GM18861 (cell line): ENCODE measurements around the gene KRT2.

Source experiments
- ATAC-seq: cut with Tn5 transposase; IDR thresholded peaks from one replicate; pipeline ENCODE4 v1.9.1; 2021; ENCODE audit not compliant: unreplicated experiment

KRT2 gene

DNA sequence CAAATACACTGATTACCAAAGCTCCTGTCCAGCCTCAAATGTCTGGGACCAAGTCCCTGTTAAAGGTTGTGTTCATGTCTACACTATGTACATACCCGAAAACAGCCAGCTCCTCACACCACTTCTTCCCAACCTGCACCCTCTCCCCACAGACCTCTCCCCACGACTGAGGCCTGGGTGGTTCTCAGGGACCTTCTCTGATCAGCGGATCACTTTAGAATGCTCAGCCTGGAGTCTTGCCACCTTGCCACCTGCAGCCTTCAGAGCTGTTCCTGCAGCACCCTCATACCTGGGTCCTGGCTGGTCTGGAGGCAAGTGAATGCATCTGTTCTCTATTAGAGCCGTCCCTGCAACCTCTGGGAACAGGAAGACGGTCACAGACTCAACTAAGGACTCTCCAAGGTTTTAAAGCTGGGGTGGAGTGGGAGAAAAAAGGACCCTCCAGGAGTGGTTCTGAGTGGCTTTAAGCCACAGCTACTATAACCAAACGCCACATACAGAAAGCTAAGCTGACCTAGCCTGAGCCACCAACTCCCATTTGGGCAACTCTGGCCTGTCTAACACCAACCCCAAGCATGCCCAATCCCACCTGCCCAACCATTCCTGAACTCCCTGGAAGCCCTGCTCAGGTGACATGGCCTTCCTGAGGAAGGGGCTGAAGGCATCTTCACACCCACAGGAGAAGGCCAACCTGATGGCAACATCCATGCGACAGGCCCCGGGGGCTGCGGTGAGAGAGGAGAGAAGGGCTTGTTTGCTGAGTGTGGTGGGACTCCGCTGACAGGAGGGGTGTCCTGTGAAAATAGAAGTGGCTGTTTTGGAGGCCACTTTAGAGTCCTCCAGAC, 8.6 kb downstream of the KRT2 start:
- no peak for ATAC-seq

DNA sequence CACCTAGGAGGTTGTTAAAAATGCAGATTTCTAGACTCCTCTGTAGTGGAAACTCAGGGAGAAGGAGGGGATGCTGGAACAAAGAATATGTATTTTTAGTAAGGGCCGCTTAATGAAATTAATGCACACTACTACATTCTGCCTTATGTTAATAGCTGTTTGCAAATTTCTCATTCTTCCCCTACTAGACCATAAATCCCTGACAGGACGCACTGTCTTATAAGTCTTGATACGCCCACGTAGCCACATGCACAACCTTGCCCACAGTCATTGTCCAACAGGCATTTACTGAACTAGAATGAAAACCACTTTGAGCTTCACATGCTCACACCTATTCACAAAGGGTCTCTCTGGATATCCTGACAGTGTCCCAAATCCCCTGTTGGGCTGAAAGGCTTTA, 10.5 kb downstream of the KRT2 start:
- no peak for ATAC-seq

DNA sequence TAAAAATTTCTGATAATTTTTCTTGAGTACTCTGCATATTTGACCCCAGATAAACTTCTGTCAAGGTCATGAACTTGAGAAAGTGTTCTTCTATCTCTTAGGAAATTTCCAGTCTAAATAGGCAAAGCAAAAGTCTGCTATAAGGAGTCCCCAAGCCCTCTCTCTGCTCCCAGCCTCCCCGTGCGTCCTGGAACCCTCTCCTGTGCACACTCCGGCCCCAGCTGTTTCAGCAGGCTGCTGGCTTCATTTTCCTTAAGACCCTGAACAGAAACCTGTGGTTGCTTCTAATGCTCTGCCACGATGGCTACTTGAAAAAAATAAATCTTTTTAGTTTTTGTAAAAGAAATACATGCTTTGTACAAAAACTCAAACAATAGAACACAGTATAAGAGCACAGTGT, 14.7 kb downstream of the KRT2 start:
- no peak for ATAC-seq

DNA sequence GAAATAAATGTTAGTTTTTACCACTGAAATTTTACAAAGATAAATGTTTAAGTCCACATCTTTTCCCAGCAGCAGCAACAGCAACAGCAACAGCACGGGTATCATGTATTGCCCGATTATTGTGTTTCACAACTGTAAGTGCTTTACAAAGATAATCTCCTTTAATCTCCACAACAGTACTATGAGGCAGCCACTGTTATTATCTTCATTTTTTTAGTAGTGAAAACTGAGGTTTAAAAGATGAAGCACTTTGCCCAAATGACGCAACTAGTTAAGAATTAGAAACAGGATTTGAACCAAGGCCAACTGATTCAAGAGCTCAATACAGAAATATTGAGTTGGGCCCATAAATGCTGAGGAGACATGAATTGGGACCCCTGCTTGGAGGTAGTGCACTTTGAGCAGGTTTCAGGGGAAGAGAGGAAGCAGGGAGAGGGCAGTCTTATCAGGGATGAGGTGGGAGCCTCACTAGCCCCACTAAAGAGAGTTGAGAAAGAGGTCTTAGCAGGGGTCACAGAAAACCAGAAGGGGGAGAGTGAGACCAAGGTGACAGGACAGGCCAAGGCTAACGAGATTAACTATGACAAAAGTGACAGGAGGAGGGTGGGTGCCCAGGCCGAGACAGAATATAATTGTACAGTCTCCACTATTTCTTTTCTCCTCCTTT, 15.3 kb downstream of the KRT2 start:
- ATAC-seq = no peak

DNA sequence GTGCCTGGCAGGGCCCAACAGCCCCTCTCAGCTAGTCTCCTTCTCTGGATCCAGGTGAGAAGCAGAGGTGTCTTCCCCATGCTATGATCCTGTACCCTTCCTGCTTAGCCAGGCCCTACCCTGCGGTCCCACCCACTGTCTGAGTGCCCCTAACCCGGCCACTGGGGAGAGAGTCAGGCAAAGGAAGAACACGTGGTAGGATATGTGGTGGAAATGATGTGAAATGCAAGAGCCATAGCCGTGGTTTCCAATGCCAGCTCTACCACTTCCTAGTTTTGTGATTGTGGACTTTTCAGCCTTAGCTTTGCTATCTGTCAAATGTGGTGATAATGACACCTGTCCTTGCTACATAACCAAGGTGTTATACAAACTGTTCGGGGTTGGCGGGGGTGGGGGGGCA, 15.8 kb downstream of the KRT2 start:
- ATAC-seq = no peak

DNA sequence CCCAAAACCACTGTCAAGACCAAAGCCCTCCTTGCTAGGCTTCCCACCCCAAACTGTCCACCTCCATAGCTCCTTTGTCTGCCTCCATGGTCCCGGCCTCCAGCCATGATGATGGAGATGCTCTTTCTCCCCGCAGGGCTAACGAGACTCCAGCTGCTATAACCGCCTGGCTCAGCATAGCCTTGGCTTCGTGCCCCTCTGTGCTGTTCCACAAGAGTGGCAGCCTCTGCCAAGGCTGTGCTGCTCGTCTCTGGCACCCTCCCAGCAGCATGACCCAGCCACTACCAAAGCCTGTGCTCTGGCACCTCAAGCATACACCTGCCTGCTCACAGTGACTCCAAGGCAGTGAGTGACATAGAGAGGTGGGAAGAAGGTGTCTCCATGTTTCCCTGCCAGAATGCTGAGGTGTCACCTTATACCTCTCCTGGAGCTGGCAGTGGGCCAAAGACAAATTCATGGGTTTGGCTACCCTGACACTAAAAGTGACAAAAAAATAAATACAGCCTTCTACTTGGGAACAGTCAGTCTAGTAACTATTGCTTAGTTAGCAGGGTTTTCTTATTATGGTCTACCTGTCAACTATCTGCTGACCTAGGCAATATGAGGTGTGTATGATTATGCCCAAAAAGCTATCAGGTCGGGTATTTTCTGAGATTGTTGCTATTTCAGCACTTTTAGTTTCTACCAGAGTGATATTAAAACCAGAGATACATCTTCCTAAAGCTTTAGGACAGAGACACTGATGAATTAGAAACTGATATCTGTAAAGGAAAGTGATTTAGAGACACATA, 17.6 kb downstream of the KRT2 start:
- no peak for ATAC-seq

DNA sequence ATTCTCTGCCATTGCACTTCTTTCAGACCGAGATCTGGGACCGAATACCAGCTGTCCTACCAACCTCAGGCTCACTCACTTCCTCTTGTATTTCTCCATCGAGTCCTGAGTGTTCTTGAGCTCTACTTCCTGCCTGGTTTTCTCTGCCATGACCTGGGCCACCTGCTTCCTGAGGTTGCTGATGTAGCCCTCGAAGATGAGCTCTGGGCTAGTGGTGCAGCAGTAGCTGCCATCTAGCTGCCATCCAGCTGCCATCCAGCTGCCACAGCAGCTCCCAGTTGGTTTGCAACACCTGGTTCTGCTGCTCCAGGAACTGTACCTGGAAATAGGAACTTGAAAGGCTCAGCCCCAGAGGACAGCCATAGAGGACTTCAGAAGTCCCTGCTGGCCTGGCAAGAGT, 18.6 kb downstream of the KRT2 start:
- no peak for ATAC-seq

DNA sequence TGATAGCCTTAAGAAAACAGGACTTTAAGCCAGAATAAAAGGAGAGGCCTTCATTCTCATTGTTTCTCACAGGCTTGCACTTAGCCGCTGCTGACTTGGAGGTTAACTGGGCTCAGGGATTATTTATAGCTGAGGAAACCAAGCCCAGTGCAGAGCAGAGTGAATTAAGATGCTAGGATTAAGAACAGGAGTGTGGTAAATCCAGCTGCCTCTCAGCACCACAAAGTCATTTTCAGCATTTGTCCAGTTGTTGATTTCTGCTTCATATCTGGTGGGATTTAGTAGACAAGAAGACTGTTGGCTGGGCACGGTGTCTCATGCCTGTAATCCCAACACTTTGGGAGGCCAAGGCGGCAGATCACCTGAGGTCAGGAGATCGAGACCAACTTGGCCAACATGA, 19.4 kb downstream of the KRT2 start:
- ATAC-seq = no peak

DNA sequence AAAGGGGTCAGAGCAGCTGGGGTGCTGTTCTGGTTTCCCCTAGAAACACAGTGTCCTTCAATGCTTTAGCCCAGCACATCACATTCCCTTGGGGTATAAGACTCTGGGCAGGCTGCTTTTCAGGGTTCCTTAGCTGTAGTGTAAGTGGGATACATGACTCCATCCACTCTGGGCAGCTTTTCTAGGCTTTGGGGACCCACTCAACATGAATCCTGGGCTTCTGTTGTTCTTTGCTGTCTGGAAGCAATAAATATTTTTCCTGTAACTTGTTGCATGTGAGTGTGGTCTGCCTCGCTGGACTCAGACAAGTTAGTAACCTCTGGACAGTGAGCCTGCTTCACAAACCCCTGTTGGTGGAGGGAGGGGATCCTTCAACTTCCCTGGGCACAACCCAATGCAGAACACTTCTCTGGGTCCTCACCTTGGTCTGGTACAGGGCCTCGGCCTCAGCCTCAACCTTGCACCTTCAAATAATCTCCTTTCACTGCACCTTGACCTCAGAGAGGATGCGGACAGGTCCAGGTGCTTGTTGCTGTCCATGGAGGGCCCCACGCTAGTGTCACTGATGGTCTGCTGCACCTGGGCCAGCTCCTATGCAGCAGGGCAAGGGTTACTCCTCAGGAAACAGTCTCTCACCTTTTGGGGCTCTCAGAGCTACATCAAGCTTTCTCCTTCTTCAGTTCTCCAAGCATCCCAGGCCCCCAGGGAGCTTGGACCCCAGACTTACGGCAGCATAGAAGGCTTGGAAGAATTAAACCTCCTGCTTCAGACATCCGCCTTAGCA, 20.1 kb downstream of the KRT2 start:
- ATAC-seq = no peak

DNA sequence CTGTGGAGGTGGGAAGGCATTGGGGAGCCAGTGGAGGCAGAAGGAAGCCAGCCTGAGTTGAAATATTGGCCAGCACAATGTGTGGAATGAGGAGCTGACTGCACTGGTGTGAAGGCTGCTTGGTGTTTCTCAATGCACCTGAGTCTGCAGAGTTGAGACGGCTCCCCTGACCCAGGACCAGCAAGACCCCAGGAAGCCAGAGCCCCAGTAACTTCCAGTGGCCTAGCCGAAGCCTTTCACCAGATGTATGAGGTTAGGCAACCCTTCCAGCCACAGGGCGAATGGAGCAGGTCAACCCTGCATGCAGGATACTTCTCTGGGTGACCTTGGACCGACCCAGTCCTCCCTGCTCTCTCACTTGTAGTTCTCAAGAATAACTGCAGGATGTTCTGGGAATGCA, 20.7 kb downstream of the KRT2 start:
- ATAC-seq = no peak

DNA sequence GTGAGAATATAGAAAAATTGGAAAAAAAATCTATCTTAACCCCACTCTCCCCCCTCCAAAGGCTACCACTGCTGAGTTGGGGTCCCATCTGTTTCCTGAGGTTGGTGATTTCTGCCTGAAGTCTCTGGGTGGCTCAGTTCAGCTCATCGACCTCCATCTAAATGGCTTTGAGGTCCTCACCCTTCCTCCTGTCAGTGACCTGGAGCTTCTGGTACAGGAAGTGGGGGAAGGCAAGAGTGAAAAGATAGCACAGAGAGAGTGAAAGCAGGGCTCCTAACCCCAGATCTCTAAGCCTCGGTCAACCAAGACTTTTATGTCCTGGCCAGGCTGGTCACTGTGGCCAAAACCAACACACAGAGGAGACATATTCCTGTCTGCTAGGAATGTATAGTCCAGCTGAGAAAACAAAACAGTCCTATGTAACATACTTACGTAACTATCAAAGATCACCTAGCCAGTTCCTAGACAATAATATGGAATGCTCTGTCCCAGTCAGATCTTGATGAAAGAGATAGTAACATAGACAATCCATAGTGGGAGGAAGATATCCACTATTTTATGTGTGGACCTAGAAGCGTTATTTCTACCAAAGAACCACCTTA, 21.3 kb downstream of the KRT2 start:
- no peak for ATAC-seq

DNA sequence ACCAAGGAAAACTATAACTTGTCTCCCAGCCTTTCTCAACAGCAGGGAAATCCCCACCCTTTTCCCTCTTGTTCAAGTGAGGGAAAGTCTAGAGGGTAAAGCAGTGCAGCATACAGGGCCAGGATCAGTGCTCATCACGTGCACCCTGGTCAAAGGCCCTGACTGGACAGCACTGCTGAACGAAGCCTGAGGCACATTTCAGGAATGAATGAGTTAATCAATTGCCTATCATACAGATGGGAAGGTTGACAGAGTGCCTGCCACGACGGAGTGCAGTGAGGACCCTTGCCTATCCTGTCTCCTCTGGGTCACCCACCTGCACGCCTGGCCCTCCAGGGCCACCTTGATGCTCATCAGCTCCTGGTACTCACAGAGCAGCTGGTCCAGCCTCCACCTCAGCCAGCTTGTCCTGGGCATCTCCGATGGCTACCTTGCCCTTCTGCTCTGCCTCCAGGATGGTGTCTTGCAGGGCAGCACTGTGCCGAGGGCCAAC, 22.0 kb downstream of the KRT2 start:
- ATAC-seq = no peak

DNA sequence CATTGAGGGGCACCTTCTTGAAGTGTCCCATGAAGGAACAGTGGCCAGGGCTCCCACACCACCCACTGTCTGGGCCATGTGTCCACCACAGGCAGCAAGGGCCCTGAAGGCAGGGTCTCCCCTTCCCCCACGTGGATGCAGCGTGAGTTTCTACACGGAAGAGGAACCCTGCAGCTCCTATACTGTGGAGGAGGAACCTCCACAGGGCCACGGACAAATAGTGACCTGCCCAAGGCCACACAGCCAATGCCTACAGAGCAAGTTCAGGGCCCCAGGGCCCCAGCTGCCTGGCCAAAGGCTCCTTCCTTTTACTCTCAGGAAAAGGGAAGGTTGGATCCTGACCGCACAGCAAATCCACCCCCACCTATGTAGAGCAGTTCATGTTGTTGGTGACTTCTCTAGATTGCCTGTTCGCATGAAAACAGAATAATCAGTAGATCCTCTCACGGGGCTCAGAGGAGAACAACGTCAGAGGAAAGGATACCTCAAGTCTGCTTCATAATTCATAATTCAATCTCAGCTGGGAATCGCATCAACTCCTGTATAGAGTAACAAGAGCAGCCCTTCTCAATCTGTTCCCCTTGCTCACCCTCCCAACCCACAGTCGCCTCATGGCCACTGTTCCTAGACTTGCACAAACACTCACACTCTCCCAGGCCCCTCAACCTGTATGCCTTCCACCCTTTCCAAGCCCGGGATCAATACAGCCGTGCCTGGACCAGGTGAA, 22.6 kb downstream of the KRT2 start:
- no peak for ATAC-seq

DNA sequence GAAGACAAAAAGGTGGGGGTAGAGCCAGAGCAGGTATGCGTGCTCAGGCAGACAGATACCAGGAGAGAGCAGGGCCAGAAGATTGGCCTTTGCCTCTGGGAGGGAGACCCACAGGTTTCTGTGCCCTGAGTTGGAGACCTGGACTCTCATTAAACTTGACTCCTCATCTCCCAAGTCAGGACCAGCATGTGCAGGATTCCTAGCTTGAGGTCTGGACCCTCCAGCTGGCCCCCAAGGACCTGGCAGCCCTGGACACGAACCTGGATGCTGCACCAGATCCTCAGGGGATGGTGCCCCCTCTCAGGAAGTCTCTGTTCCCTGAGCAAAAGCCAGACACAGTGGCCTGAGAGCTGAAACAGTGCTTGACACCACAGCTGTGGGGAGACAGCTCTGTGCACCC, 23.2 kb downstream of the KRT2 start:
- no peak for ATAC-seq

DNA sequence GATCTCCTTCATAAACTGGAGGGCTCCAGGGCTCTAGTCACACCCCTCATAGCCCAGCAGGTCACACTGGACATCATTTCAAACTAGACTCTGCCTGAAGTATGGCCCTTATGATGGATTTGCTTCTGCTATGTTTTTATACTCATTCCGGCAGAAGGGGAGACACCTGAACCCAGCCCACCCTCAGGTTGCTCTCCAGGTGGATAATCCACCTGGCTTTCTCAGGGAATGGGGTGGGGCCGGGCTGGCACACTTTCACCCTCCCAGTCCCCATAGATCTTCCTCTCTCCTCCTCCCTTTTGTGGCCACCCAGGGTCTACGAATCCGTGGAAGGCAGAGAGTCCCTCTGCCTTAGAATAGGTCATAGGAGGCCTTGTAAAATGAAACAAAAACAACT, 23.9 kb downstream of the KRT2 start:
- ATAC-seq = no peak

DNA sequence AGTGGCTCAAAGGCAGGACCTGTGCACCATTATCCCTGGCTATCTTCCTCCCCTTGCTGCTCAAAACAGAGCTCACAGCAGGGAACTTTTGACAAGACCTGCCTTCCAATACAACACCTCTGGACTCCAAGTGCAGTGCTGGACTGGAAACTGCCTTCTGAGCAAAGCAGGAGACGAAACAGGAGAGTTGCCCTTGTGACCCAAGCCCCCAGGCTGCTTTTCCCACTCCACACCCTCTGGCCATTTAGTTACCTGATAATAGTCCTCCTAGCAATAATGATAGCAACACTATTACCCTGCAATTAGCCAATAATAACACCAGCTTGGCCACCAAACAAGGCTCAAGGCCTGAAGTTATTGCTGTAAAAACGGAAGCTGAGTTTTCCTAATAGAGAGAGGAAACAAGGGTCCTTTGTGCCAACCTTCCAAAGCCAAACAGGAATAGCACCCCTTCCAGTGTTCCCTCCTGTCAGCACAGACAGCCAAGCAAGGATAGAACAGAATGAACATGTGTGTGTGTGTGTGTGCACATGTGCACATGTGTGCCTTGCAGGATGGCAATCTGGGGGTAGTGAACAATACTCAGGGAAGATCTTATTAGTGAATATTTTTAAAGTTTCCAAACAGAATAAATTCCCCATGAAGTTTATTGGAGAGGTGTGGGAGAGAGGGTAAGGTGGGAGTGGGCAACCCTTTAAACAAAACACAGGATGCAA, 24.5 kb downstream of the KRT2 start:
- no peak for ATAC-seq

DNA sequence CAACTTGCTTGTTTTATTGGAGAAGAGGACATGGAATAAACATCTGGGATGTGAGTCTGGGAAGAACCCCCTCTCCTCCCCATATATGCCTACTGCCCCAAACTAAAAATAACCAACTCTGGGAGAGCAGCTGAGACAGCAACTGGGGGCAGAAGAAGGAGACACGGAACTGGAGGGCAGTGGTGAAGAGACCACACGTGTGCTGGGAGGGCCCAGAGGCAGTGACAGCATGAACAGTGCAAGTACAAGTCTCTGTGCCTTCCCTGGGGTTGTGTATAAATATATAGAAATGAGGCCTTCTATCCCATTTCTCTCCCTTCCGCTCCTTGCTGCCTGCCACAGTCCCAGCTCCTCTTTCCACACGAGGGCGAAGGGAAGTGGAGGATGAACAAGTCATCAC, 29.7 kb downstream of the KRT2 start:
- ATAC-seq = no peak

DNA sequence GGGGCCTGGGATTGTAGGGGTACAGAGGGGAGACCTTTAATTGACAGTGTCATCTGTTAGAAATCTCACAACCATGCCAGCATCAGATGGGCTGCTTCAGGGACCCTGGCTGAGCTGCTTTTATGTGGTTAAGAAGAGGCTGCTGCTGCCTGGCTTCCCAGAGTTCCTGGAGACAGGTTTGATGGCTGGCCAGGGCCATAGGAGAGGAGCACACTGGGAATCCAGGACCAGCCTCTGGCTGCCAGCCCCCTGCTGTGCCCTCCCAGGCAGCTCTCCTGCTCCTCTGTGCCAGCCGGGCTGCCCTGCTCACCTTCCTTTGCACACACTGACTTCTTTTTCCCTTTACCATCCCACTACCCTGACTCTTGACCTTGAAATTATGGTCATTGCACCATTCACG, 33.1 kb downstream of the KRT2 start:
- ATAC-seq = no peak

DNA sequence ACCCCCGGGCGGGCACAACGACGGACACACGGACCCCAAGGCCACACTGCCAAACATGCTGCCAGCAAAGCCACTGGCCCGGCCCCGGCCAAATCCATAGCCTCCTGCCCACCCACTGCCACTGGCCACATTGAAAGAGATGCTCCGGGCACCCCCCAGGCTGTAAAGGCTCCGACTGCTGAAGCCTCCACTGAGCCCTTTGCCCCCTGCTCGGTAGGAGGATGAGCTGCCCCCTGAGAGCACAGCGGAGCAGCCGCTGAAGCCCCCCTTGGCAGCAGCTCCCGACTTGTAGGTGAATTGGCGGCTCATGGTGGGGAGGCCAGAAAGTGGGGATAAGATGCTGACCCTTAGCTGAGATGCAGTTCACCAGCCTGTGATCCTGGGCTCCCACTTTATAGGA, 33.8 kb downstream of the KRT2 start, which contains the start of gene KRT73:
Gene KRT73, minus strand, starts transcription at position 344 of the 400 bp plus-strand sequence. Its CDS starts 35 bp downstream, at position 309.
- ATAC-seq = no peak
